ENCODE data around the gene GABBR2.

GABBR2 gene

DNA sequence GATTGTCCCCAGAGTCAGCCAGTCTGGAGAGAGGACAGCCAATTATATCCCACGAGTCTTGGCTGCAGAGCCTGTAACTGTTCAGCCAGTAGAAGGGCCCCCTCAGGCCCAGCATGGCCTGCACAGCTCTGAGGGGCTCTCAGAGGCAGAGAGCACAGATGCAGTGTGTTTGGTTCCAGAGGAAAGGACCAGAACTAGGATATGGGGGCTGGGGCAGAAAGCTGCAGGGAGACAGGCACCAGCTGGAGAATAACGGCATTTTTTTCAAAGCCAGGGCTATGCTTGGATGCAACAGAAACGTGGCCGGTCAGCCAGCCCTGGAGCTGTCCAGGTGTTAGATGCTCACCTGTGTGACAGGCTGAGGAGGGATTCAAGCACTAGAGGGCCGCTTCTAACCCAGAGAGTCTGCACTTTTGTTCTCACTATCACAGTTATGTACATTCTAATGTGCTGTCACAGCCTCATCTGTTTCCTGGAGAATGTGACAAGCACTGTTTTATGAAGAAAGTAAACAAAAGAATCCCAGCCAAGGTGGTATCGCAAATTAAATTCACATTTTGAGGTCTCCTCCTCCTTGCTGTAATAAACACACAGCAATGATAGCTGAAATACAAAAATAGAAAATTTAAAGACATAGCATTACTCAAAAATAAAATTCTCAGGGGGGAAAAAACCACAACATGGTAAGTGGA is 96.5 kb downstream of the GABBR2 start:
- Histone ChIP-seq H3K4me3 (ENCODE audit: low read depth, low read length) (no peak overlapping the region), H3K36me3 (replicated peaks) (no peaks in the 10 kb centered on the region), H3K27ac (no peak overlapping the region), H3K27me3 (replicated peaks) (no peaks in the 10 kb centered on the region)
- in situ Hi-C loops (cut with HindIII; ENCODE audit: low pct_ligation_motif_present, low sequenced_read_pairs), result no loop called here
- TF ChIP-seq, protein P1, sequence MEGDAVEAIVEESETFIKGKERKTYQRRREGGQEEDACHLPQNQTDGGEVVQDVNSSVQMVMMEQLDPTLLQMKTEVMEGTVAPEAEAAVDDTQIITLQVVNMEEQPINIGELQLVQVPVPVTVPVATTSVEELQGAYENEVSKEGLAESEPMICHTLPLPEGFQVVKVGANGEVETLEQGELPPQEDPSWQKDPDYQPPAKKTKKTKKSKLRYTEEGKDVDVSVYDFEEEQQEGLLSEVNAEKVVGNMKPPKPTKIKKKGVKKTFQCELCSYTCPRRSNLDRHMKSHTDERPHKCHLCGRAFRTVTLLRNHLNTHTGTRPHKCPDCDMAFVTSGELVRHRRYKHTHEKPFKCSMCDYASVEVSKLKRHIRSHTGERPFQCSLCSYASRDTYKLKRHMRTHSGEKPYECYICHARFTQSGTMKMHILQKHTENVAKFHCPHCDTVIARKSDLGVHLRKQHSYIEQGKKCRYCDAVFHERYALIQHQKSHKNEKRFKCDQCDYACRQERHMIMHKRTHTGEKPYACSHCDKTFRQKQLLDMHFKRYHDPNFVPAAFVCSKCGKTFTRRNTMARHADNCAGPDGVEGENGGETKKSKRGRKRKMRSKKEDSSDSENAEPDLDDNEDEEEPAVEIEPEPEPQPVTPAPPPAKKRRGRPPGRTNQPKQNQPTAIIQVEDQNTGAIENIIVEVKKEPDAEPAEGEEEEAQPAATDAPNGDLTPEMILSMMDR (IDR thresholded peaks at IDR 0.05; ENCODE audit: low read depth, low read length, missing control alignments), result no peak
- no peak for DNase-seq

DNA sequence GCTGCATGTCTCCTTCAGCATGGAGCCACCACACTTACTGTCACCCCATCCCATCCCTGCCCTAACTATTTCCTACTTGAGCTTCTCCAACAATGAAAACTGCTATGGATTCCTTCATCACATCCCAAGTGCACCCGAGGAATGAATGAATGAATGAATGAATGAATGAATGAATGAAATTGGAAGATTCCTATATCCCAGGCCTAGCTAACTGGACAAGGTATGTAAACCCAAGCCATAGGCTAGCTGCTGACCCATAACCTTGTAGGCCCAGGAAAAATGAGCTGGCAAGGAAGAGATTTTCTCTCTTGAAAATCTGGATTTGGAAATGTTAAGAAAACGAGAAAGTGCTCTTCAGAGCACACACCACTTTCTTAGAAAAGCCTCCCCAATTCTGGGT is 97.4 kb downstream of the GABBR2 start:
- TF ChIP-seq, protein P1 (IDR thresholded peaks at IDR 0.05; ENCODE audit: low read depth, low read length, missing control alignments), result no peak
- no peak overlapping the region for H3K4me3 ChIP-seq (ENCODE audit: low read depth, low read length)
- no peak overlapping the region for H3K27ac ChIP-seq
- H3K27me3 ChIP-seq (replicated peaks), result no peaks in the 10 kb centered on the region
- in situ Hi-C loops (cut with HindIII; ENCODE audit: low pct_ligation_motif_present, low sequenced_read_pairs), result no loop called here
- no peak for DNase-seq
- H3K36me3 ChIP-seq (replicated peaks), result no peaks in the 10 kb centered on the region

DNA sequence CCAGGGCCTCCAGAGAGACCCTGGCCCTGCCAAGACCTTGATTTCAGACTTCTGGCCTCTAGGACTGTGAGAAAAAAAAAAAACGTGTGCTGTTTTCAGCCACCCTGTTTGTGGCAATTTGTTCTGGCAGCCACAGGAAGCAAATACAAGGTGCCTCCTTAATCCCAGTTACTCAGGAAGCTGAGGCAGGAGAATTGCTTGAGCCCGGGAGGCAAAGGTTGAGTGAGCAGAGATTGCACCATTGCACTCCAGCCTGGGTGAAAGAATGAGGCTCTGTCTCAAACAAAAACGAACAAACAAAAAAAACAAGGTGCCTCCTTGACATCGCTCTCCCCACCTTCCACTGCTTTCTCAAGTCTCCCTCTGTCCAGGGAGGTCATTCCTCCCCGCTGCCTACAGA is 98.0 kb downstream of the GABBR2 start:
- no peak for DNase-seq
- in situ Hi-C loops (cut with HindIII; ENCODE audit: low pct_ligation_motif_present, low sequenced_read_pairs), result no loop called here
- TF ChIP-seq, protein P1 (IDR thresholded peaks at IDR 0.05; ENCODE audit: low read depth, low read length, missing control alignments), result no peak
- Histone ChIP-seq H3K36me3 (replicated peaks) (no peaks in the 10 kb centered on the region), H3K4me3 (ENCODE audit: low read depth, low read length) (no peak overlapping the region), H3K27me3 (replicated peaks) (no peaks in the 10 kb centered on the region), H3K27ac (no peak overlapping the region)

DNA sequence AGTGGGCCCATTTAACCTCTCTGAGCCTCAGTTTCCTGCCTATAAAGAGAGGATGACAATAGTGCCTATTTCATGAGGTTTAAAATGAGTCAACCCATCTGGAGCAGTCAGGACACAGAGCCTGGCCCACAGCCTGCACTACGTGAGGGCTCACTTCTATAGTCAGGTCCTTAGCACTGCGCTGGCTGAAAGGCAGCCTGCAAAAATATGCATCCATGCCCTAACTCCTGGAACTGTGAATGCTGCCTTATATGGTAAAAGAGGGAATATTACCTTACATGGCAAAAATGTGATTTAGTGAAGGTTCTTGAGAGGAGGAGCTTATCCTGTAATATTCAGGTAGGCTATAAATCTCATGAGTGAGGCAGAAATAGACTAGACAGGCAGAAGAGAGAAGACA is 98.5 kb downstream of the GABBR2 start:
- in situ Hi-C loops (cut with HindIII; ENCODE audit: low pct_ligation_motif_present, low sequenced_read_pairs), result no loop called here
- Histone ChIP-seq H3K27ac (no peak overlapping the region), H3K36me3 (replicated peaks) (no peaks in the 10 kb centered on the region), H3K4me3 (ENCODE audit: low read depth, low read length) (no peak overlapping the region), H3K27me3 (replicated peaks) (no peaks in the 10 kb centered on the region)
- no peak for DNase-seq
- TF ChIP-seq, protein P1 (IDR thresholded peaks at IDR 0.05; ENCODE audit: low read depth, low read length, missing control alignments), result no peak

DNA sequence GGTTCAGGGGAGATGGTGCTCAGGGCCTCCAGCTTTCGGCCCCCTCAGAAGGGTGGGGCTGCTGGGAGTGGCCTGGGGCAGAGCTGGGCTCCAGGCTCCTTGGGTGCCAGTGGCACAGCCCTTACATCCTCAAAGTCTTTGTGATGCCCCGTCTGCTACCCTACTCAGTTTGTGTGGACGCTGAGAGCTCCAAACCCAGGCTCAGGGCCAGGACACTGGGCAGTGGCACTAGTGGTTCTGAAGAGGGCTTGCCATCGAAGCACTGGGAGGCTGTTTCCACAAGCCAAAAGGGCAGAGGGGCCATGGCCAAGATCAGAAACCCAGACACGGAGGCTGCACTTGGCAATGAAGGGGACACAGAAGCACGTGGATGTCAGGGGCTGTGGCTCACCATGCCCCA is 99.1 kb downstream of the GABBR2 start:
- in situ Hi-C loops (cut with HindIII; ENCODE audit: low pct_ligation_motif_present, low sequenced_read_pairs), result no loop called here
- no peaks in the 10 kb centered on the region for H3K36me3 ChIP-seq (replicated peaks)
- H3K27me3 ChIP-seq (replicated peaks), result no peaks in the 10 kb centered on the region
- no peak for DNase-seq
- H3K27ac ChIP-seq, result no peak overlapping the region
- TF ChIP-seq, protein P1 (IDR thresholded peaks at IDR 0.05; ENCODE audit: low read depth, low read length, missing control alignments), result no peak
- H3K4me3 ChIP-seq (ENCODE audit: low read depth, low read length), result no peak overlapping the region

DNA sequence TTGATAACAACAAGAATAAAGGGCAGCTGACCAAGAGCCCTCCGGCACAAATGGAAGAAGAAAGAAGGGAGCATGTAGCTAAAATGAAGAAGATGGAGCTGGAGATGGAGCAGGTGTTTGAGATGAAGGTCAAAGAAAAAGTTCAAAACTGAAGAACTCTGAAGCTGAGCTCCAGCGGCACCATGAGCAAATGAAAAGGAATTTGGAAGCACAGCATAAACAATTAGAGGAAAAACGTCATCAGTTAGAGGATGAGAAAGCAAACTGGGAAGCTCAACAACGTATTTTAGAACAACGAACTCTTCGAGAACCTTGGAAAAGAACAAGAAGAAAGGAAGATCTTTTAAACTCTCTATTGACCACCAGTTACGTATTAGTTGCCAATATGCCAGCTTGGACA is 100.9 kb downstream of the GABBR2 start:
- no peaks in the 10 kb centered on the region for H3K36me3 ChIP-seq (replicated peaks)
- peak overlapping the region; percentile 58 for H3K27ac ChIP-seq
- DNase-seq, result peak; percentile 64
- in situ Hi-C loops (cut with HindIII; ENCODE audit: low pct_ligation_motif_present, low sequenced_read_pairs), result no loop called here
- no peaks in the 10 kb centered on the region for H3K27me3 ChIP-seq (replicated peaks)
- TF ChIP-seq, protein P1 (IDR thresholded peaks at IDR 0.05; ENCODE audit: low read depth, low read length, missing control alignments), result no peak
- no peak overlapping the region for H3K4me3 ChIP-seq (ENCODE audit: low read depth, low read length)

All from brain microvascular endothelial cell (primary cell).